ENCODE results near the gene GGA1. TPM values are rescaled to one million over a fixed set of nuclear protein-coding genes. Genes with fewer than 3 reads are reported as not detected.

Gene GGA1
- total RNA-seq, 2 experiments from 2014 or later: 59.7 to 62.8 TPM

DNA sequence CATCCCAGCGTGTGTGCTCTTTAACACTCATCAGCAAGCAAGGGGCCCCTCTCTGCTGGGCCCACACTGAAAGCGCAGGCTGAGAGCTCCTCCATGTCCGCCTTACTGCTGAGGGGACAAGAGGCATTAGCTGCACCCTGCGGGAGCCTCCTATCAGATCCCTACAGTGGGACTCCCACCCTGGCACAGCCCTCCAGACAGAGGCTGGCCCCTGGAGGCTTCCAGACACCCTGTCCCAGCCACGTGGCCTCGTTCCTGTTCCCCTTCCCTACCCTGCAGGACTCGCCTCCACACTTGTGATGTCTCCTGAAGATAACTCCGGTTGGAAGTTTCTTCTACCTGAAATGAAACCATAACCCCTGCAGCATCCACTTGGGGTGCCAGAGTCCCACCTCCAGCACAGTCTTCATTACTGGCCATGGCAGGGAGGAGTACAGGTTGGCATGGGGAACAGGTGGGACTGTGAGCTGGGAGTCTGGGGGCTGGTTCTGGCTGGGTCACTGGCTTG lies 25.8 kb downstream of the GGA1 start:
- Mint-ChIP-seq H3K36me3 (ENCODE audit: low read depth) (peaks cover 4% of the 10 kb centered on the region), H3K4me3 (peak overlapping the region; percentile 69), H3K9me3 (no peaks in the 10 kb centered on the region), H3K4me1 (ENCODE audit: low read depth) (peaks cover 75% of the 10 kb centered on the region), H3K27me3 (no peaks in the 10 kb centered on the region), H3K27ac (peak overlapping the region; percentile 88)
- TF ChIP-seq, protein P1, sequence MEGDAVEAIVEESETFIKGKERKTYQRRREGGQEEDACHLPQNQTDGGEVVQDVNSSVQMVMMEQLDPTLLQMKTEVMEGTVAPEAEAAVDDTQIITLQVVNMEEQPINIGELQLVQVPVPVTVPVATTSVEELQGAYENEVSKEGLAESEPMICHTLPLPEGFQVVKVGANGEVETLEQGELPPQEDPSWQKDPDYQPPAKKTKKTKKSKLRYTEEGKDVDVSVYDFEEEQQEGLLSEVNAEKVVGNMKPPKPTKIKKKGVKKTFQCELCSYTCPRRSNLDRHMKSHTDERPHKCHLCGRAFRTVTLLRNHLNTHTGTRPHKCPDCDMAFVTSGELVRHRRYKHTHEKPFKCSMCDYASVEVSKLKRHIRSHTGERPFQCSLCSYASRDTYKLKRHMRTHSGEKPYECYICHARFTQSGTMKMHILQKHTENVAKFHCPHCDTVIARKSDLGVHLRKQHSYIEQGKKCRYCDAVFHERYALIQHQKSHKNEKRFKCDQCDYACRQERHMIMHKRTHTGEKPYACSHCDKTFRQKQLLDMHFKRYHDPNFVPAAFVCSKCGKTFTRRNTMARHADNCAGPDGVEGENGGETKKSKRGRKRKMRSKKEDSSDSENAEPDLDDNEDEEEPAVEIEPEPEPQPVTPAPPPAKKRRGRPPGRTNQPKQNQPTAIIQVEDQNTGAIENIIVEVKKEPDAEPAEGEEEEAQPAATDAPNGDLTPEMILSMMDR (IDR thresholded peaks at IDR 0.05): no peak
- ChIA-PET POLR2A (interaction anchor here (0.9 to 3.8 kb wide), 15 partner anchors 8 to 61 kb away, joined by 3 to 26 read pairs (median 4); partner anchors contain the start of genes GGA1, LGALS1, NOL12 and PDXP), CTCF (interaction anchor here (1.6 to 68.1 kb wide), 3 partner anchors 9 to 60 kb away, joined by 4 to 1770 read pairs (median 1770); partner anchors contain the start of genes GGA1, LGALS1, NOL12 and PDXP)
- DNase-seq: peak; percentile 44
- no peak for ATAC-seq
- intact Hi-C loops (cut with micrococcal nuclease): no loop called here

DNA sequence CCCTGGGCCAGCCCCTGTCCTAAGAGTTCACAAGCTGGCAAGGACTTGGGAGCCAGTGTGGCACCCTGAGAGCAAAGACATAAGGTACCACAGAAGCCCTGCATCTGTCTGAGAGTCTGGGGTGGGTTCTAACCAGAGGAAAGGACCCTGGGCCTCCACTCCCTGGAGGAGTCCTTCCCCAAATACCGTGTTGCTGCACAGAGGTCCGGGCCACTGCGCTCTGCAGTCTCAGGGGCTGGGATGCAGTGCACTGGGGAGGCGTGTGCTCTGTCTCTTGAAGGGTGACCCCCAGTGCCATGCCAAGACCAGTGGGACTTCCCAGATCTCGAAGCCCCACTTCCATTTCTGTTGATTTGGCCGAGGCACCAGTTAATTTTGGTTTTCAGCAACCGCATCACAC lies 26.5 kb downstream of the GGA1 start:
- no peaks in the 10 kb centered on the region for H3K27me3 Mint-ChIP-seq
- peaks cover 4% of the 10 kb centered on the region for H3K36me3 Mint-ChIP-seq (ENCODE audit: low read depth)
- DNase-seq (no peak), ATAC-seq (no peak)
- peak overlapping the region; percentile 69 for H3K4me3 Mint-ChIP-seq
- ChIA-PET POLR2A (interaction anchor here (0.9 to 3.8 kb wide), 6 partner anchors 8 to 43 kb away, joined by 3 to 26 read pairs (median 6); partner anchors contain the start of genes GGA1 and PDXP), CTCF (interaction anchor here (0.8 to 68.1 kb wide), 4 partner anchors 10 to 228 kb away, joined by 3 to 1770 read pairs (median 887); partner anchors contain the start of genes GGA1, LGALS1, NOL12 and PDXP)
- peak overlapping the region; percentile 88 for H3K27ac Mint-ChIP-seq
- intact Hi-C loops (cut with micrococcal nuclease): loop anchor here (5.0 kb wide), 1 partner anchor 42 kb away; the partner anchor contains the start of gene LGALS1
- no peaks in the 10 kb centered on the region for H3K9me3 Mint-ChIP-seq
- H3K4me1 Mint-ChIP-seq (ENCODE audit: low read depth): peaks cover 75% of the 10 kb centered on the region
- TF ChIP-seq, protein P1 (IDR thresholded peaks at IDR 0.05): no peak

DNA sequence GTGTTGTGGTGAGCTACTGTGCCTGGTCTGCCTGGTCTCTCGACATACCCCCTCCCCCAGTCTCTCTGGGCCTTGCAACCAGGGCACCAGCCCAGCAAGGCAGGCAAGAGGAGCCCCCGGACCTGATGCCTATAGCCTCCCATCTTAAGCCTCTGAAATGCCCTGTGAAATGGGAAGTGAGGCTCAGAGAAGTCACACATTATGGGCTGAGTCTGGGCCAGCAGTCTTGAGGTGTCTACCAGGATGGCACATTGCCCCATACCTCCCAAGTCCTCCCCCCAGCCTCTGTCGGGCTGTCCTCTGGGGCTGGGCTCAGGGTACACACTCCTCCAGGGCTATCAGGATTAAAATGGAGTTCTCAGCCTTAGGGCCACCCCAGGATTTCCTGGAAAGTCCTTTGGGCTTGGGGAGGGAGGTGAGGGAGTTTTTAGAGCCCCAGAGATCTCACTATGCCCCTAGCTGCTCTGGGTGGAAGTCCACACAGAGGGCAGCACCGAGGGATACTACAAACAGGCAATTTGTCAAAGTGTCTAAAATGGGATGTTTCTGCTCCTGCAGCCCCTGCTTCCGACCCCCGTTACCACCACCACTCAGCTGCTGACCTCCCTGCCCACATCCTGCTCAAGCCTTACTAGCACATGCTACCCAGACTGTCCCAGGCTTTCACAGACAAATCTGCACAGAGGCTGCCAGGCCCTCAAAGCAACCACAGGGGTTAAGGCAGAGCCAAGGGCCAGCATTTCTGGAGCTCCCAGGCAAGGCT lies 27.7 kb downstream of the GGA1 start:
- peak; percentile 69 for DNase-seq

DNA sequence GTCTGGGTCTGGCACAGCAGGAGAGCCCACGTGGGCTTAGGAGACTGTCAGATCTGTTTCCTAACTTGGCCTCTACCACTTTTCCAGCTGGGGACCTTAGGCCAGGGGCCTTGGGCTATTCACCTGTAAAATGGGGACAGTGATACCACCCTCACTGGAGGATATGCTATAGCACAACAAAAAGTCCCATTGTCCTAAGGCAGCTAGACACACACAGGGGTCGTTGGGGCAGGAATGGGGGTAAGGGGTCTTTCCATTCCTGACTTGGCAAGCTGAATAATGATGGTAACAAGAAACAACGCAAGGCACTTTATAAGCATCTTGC lies 28.3 kb downstream of the GGA1 start:
- ChIA-PET POLR2A (interaction anchor here (0.8 to 3.7 kb wide), 9 partner anchors 10 to 40 kb away, joined by 3 to 28 read pairs (median 5); partner anchors contain the start of gene LGALS1), CTCF (interaction anchor here (1.1 to 68.1 kb wide), 6 partner anchors 12 to 225 kb away, joined by 3 to 1770 read pairs (median 5); partner anchors contain the start of genes GGA1, LGALS1, NOL12 and PDXP)
- ATAC-seq: no peak
- Mint-ChIP-seq H3K4me3 (peak overlapping the region; percentile 49), H3K4me1 (ENCODE audit: low read depth) (peaks cover 74% of the 10 kb centered on the region), H3K36me3 (ENCODE audit: low read depth) (peaks cover 20% of the 10 kb centered on the region), H3K27ac (peak overlapping the region; percentile 88), H3K9me3 (no peaks in the 10 kb centered on the region), H3K27me3 (no peaks in the 10 kb centered on the region)
- no peak for DNase-seq
- intact Hi-C loops (cut with micrococcal nuclease): loop anchor here (5.0 kb wide), 1 partner anchor 40 kb away; the partner anchor contains the start of gene LGALS1
- TF ChIP-seq, protein P1 (IDR thresholded peaks at IDR 0.05): no peak

More for the DNA sequence above, 27.7 kb downstream of the GGA1 start:
- Mint-ChIP-seq H3K4me3 (peak overlapping the region; percentile 49), H3K36me3 (ENCODE audit: low read depth) (peaks cover 14% of the 10 kb centered on the region), H3K27me3 (no peaks in the 10 kb centered on the region), H3K27ac (peak overlapping the region; percentile 88), H3K9me3 (no peaks in the 10 kb centered on the region), H3K4me1 (ENCODE audit: low read depth) (peaks cover 74% of the 10 kb centered on the region)
- intact Hi-C loops (cut with micrococcal nuclease): loop anchor here (5.0 kb wide), 1 partner anchor 41 kb away; the partner anchor contains the start of gene LGALS1
- TF ChIP-seq, protein P1 (IDR thresholded peaks at IDR 0.05): peak; percentile 41
- no peak for ATAC-seq
- POLR2A ChIA-PET: interaction anchor here (0.8 to 3.7 kb wide), 8 partner anchors 10 to 41 kb away, joined by 3 to 28 read pairs (median 5); partner anchors contain the start of gene LGALS1
- CTCF ChIA-PET: interaction anchor here (1.1 to 68.1 kb wide), 6 partner anchors 11 to 225 kb away, joined by 3 to 1770 read pairs (median 5); partner anchors contain the start of genes GGA1, LGALS1, NOL12 and PDXP
